OCI-LY3 (cell line): ENCODE results near the gene GDF11.

Experiments used
- CTCF ChIP-seq: fragments of 200-600, 300-600 bp; sonication (generic); IDR thresholded peaks from 2 replicates; pipeline ENCODE4 v1.5.1; 2014; ENCODE audit warnings: antibody characterized with exemption, low read length, low read depth
- EZH2phosphoT487 ChIP-seq: fragments of 200-600 bp; shearing (Covaris generic); IDR thresholded peaks from 2 replicates; pipeline ENCODE4 v1.6.1; 2018; ENCODE audit warnings: antibody characterized with exemption, mixed run types, low read depth

- no peak for TF ChIP-seq CTCF
- TF ChIP-seq EZH2phosphoT487 = no peak
Observed at GRCh38 chr12:55694651-55695050, 48.3 kb upstream of the GDF11 start.
